ENCODE measurements around the gene CARD14. TPM values are rescaled to one million over a fixed set of nuclear protein-coding genes. Genes with fewer than 3 reads are reported as not detected.

The CARD14 gene
- polyA plus RNA-seq, 3 donors: 0.11 to 0.27 (median 0.16) TPM

GRCh38 chr17:80203471-80203963 is 33.7 kb downstream of the CARD14 start:
- Mint-ChIP-seq H3K4me1 (peaks cover 14% of the 10 kb centered on the region), H3K27me3 (ENCODE audit: low read depth in 3 of 3) (peaks cover 4 to 20% (median 6%) of the 10 kb centered on the region in 3 donors), H3K9me3 (peaks cover 0 to 2% (median 0%) of the 10 kb centered on the region in 7 donors), H3K36me3 (peaks cover 10 to 36% of the 10 kb centered on the region in 2 donors), H3K4me3 (no peak overlapping the region), H3K27ac (no peak overlapping the region)
- H3K4me3 ChIP-seq (replicated peaks in 1 of 3; ENCODE audit: low read depth in 2 of 3, low read length in 3 of 3): no peak overlapping the region
- no peaks in the 10 kb centered on the region for H3K27me3 ChIP-seq (ENCODE audit: control insufficient read depth in 2 of 2, insufficient read depth in 2 of 2, low read length in 2 of 2)
- peaks cover 11% of the 10 kb centered on the region for H4K20me1 ChIP-seq (ENCODE audit: insufficient read depth, low read length)
- WGBS (ENCODE audit: insufficient coverage): 75% methylated on average over 6 of the region's 11 CpGs
- H2AFZ ChIP-seq (ENCODE audit: insufficient read depth, low read depth, low read length, poor library complexity, severe bottlenecking): no peak overlapping the region
- no peak overlapping the region for H3K9ac ChIP-seq (ENCODE audit: insufficient read depth, low read length, poor library complexity, severe bottlenecking)
- no peaks in the 10 kb centered on the region for H3K79me2 ChIP-seq (ENCODE audit: insufficient read depth, low read length)
- H3K36me3 ChIP-seq (replicated peaks in 1 of 2; ENCODE audit: control insufficient read depth in 1 of 2, insufficient read depth in 2 of 2, low read length in 2 of 2): peaks cover 6 to 16% of the 10 kb centered on the region in 2 donors
- peaks cover 16 to 26% of the 10 kb centered on the region in 2 donors for H3K4me1 ChIP-seq (ENCODE audit: control insufficient read depth in 1 of 2, insufficient read depth in 2 of 2, low read length in 2 of 2)
- no peak for DNase-seq
- intact Hi-C loops (cut with micrococcal nuclease): no loop called here
- H3K9me3 ChIP-seq (replicated peaks in 1 of 2; ENCODE audit: control insufficient read depth in 1 of 2, insufficient read depth in 1 of 2, low read length in 2 of 2): no peaks in the 10 kb centered on the region
- TF ChIP-seq, protein P1, sequence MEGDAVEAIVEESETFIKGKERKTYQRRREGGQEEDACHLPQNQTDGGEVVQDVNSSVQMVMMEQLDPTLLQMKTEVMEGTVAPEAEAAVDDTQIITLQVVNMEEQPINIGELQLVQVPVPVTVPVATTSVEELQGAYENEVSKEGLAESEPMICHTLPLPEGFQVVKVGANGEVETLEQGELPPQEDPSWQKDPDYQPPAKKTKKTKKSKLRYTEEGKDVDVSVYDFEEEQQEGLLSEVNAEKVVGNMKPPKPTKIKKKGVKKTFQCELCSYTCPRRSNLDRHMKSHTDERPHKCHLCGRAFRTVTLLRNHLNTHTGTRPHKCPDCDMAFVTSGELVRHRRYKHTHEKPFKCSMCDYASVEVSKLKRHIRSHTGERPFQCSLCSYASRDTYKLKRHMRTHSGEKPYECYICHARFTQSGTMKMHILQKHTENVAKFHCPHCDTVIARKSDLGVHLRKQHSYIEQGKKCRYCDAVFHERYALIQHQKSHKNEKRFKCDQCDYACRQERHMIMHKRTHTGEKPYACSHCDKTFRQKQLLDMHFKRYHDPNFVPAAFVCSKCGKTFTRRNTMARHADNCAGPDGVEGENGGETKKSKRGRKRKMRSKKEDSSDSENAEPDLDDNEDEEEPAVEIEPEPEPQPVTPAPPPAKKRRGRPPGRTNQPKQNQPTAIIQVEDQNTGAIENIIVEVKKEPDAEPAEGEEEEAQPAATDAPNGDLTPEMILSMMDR (IDR thresholded peaks at IDR 0.05): no peak
- no peak overlapping the region for H3K27ac ChIP-seq (ENCODE audit: low read depth in 1 of 2, low read length in 2 of 2)
- no peak overlapping the region for H3K4me2 ChIP-seq (replicated peaks; ENCODE audit: extremely low read depth, low read length, poor library complexity, severe bottlenecking)

DNA sequence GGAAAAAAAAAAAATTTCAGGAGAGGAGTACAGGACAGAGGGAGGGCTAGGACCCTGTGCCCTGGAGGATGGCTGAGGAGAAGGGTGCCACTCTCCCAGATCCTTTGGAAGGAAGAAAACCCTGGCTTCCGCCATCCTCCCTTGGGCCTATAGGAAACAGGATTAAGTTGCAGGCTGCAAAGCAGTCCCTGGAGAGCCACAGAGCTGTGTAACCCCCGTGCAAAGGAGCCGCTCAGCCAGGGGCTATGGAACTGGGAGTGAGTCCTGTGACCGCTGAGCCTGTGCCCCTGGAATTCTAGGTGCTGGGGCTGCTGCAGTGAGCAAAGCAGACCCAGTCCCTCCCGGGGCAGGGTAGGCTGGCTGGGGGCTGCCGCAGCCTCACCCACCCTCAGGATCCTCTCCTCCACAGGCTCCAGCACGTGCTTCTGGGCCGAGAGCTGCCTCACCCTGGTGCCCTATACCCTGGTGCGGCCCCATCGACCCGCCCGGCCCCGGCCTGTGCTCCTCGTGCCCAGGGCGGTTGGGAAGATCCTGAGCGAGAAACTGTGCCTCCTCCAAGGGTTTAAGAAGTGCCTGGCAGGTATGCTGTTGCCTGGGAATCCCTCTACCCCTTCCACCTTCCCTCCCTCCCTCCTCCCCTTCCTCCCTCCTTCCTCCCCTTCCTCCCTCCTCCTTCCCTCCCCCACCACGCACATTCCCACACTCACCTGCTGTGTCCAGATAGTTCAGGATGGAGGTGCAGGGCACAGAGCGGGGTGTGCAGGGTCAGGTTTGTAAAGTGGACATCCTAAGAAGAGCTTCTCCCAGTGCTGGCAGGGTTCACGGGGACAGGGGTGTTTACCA is 35.0 kb downstream of the CARD14 start:
- Mint-ChIP-seq H3K4me1 (peaks cover 14% of the 10 kb centered on the region), H3K4me3 (no peak overlapping the region), H3K36me3 (peaks cover 24 to 50% of the 10 kb centered on the region in 2 donors), H3K27me3 (ENCODE audit: low read depth in 3 of 3) (peaks cover 2 to 15% (median 6%) of the 10 kb centered on the region in 3 donors), H3K9me3 (peaks cover 0 to 2% (median 0%) of the 10 kb centered on the region in 7 donors), H3K27ac (peak overlapping the region in 2 of 7 donors; percentile 30 to 40)
- intact Hi-C loops (cut with micrococcal nuclease): no loop called here
- Histone ChIP-seq H3K9me3 (replicated peaks in 1 of 2; ENCODE audit: control insufficient read depth in 1 of 2, insufficient read depth in 1 of 2, low read length in 2 of 2) (no peaks in the 10 kb centered on the region), H2AFZ (ENCODE audit: insufficient read depth, low read depth, low read length, poor library complexity, severe bottlenecking) (no peak overlapping the region), H3K36me3 (replicated peaks in 1 of 2; ENCODE audit: control insufficient read depth in 1 of 2, insufficient read depth in 2 of 2, low read length in 2 of 2) (peaks cover 19 to 30% of the 10 kb centered on the region in 2 donors), H3K27me3 (ENCODE audit: control insufficient read depth in 2 of 2, insufficient read depth in 2 of 2, low read length in 2 of 2) (no peaks in the 10 kb centered on the region), H3K9ac (ENCODE audit: insufficient read depth, low read length, poor library complexity, severe bottlenecking) (no peak overlapping the region), H3K79me2 (ENCODE audit: insufficient read depth, low read length) (no peaks in the 10 kb centered on the region), H4K20me1 (ENCODE audit: insufficient read depth, low read length) (peaks cover 24% of the 10 kb centered on the region), H3K4me2 (replicated peaks; ENCODE audit: extremely low read depth, low read length, poor library complexity, severe bottlenecking) (no peak overlapping the region), H3K27ac (ENCODE audit: low read depth in 1 of 2, low read length in 2 of 2) (no peak overlapping the region), H3K4me1 (ENCODE audit: control insufficient read depth in 1 of 2, insufficient read depth in 2 of 2, low read length in 2 of 2) (peaks cover 16 to 26% of the 10 kb centered on the region in 2 donors), H3K4me3 (replicated peaks in 1 of 3; ENCODE audit: low read depth in 2 of 3, low read length in 3 of 3) (no peak overlapping the region)
- TF ChIP-seq, protein P1 (IDR thresholded peaks at IDR 0.05): no peak
- 96% methylated on average over 13 of the region's 19 CpGs for WGBS (ENCODE audit: insufficient coverage)
- no peak for DNase-seq
